Measurements from ENCODE around the gene SIK3.

SIK3 gene

DNA sequence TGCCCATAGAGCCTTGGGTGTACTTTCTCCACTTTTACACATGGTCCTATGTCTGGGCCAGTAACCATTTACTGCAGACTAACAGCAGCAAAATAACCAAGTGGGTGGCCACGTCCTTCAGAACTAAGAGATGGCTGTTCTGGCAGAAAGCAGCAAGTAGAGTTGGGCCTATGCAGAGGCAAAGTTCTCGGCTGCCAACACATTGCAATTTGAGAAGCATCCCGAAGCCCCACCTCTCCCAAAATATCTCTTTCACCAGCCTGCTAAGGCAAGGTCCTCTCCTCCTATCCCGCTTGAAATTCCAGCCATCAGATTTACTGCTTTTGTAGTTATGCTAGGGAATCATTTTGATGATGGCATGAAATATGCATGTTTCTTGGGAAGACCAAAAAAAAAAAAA is 142.3 kb downstream of the SIK3 start:
- no peak for DNase-seq

DNA sequence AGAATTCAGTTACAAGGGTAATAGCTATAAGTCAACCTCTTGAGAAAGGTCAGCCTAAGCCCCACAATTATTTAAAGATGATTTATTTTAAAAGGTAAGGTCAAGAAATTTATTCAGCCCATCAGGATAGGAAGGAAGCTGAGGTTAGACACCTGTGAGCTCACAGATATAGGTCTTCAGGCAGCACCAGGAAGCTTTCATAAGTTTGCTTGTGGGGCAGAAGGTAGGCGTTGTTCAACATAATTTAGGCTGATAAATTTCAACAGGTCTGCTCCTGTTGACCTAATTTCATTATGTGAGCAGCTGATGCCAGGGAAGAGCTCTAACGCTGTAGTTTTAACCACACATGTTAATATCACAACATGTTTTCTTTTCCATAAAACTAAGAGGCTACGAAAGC is 142.7 kb downstream of the SIK3 start:
- DNase-seq, result no peak

DNA sequence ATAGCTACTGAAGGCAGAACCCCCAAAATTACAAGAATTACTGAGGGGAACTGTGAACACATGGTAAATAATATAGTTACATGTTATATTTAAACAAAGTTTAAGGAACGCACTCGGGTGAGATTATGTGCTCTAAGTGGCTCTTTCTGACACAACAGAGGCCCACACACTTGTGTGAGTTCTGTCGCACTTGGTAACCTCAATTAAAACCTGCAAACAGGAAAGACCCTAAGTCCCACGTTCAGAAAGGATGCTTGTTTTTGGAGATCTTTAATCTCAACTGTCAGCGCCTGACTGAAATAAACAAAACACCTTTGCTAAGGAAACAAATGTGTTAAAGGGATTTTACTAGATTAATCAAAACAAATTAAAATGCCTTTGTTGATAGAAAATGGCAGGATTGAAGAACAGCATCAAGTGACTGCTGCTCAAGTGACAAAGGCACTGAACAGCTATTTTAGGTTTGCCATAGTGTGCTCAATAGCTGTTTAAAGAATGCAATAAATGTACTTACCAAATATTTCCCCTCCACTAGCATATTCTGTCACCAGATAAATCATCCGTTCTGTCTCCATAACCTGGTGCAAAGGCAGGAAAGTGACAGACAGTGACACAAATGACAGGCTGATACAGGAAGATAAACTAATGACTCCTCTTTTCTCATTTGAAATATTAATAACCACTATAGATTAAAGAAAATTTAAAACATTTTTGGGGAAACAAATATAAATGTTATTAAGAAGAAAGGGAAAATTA is 144.5 kb downstream of the SIK3 start:
- DNase-seq, result no peak

DNA sequence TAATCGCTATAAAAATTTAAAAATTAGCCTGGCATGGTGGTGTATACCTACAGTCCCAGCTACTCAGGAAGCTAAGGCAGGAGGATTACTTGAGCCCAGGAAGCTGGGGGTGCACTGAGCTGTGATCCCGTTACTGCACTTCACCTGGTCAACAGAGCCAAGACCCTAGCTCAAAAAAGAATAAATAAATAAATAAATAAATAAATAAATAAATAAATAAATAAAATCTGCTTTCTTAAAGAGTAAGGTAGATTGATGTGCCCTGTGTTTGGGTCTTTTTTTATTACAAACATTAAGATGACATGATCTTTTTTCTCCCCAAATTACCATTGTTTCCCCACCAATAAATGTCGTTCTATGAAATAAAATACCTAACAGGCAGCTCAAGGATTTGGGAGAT is 146.5 kb downstream of the SIK3 start:
- DNase-seq, result no peak

DNA sequence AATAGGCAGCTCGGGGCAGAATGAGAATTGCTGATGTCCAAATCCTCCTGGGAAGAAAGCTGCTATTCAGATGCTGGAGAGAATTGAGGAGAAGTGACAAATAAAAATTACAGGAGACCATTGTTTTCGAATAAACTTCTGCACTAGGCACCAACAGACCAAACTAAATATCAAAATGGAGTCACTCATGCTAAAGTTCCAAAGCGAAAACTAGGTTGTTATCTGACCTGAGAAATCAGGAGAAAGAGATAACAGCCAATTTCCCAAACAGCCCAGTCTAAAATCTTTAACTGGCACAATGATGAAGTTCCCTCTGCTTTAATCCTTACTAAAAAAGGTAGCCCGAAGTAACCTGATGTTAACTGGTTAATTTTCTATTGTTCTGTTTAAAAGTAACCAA is 148.0 kb downstream of the SIK3 start:
- DNase-seq, result no peak

DNA sequence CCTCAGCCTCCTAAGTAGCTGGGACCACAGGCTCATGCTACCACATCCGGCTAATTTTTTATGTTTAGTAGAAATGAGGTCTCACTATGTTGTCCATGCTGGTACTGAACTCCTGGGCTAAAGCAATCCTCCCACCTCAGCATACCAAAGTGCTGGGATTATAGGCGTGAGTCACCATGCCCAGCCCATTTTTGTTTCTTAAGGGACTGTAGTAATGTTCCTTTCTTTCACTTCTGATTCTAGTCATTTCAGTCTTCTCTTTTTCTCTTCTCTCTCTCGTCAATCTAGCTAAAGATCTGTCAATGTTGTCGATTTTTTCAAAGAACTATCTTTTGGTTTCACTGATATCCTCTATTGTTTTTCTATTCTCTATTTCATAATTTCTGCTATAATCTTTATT is 149.8 kb downstream of the SIK3 start:
- DNase-seq, result no peak

DNA sequence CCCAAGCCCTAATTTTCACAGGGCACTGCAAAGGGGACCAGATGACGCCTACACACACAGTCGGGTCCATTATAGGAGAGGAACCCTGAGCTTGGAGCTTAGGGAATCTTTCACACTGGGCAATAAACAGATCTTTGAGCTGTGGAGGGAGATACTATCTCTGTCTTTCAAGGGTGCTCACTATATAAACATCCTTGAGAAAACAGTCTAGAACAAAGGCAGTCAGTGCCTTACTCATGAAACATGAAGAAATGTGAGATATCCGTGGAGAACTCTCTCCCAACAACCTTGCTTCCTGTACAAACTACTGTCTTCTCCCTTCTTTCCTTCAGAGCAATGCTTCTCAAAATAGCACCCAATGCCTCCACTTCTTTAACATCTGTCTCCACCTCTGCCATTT is 151.8 kb downstream of the SIK3 start:
- no peak for DNase-seq

DNA sequence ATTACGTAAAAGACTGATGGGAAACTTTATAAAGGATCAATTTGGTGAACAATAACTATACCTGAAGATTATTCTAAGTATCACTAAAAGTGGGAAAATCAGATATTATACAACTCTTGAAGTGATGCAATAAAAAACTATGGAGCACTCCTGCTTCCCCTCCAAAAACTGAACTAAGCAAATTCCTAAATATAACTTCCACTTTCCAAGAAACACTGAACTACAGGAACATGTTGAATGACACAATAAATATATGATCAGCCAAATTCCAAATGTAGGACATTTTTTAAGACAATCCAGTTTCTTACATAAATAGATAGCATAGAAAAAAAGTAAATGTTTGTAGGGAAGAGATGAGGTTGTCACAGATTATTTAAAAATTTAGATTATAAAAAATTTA is 158.7 kb downstream of the SIK3 start:
- DNase-seq, result no peak

DNA sequence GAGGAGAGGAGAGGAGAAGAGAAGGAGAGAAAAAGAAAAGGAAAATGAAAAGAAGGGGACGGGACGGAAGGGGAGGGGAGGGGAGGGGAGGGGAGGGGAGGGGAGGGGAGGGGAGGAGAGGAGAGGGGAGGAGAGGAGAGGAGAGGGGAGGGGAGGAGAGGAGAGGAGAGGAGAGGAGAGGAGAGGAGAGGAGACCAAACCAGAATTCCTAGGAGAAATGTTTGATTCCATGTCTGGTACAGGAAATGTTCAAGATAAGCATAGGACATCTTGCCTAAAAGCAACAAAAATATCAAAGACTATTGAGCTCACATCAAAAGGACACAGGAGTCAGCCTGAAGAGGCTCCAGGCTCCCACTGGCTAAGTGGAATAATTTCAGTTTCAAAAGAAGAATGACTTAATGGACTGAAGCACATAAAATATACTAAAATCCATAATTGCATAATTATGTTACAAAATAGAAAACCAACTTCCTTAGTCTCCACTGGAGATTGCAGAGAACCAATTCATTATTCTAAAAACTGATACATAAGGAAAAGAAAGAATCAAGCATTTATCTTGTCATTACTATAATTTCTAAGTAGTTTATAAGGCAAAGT is 159.7 kb downstream of the SIK3 start:
- DNase-seq, result no peak

DNA sequence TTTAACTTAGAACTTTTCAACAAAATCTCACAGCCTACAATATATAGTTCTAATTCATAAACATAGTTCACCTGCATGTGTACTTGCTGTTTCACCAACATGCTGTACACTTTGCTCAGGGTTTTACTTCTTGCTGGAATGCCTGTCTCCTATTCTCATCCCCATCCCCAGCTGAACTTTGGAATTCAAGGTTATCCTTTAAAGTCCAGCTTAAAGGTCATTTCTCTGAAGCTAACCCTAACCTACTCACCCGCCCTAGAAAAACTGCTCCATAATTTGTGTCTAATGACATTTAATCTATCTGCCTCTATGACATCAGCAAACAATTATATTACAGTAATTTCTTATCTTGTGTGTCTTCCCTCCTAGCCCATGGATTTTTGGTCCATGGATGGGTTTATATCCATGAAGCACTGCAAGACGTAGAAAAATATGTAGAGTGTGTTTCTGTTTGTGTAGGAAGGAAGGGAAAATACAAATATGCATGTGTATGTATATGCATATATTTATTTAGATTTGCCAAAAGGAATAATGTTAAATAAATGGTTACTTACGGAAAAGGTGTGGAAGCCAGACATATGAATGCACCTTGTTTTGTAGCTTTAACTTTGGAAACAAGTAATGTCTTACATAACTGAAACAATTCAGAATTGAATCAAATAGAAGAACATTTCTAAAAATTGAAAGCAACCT is 161.3 kb downstream of the SIK3 start:
- no peak for DNase-seq

DNA sequence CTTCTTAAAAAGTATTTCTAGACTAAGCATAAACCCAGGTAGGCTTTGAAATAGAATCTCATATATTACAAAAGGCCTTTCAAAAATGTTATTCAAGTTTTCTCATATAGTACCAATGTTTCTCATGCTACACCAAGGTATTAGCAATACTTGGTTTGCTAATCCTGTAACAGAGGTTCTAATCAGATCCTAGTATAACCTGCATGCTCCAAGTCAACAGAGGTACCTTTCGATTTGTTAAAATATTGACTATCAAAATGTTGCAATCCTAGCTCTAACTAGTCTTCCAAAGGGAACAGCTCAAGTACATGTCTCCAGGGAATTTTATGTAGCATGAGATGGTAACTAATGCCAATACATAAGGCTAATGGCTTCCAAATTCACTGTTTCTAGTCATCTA is 162.7 kb downstream of the SIK3 start:
- DNase-seq, result no peak

DNA sequence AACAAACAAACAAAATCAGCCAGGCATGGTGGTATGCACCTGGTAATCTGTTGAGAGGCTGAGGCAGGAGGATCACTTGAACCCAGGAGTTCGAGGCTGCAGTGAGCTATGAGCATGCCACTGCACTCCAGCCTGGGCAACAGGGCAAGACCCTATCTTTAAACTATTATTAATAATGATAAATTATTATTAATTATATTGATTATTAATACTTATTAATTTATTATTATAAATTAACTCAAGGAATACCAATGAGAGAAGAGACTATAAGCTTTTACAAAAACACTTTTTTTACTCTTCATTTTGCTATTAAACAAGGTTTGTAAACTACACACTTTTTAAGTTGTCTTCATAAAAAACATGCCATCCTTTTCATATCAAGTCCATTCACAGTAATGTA is 163.1 kb downstream of the SIK3 start:
- DNase-seq, result no peak

DNA sequence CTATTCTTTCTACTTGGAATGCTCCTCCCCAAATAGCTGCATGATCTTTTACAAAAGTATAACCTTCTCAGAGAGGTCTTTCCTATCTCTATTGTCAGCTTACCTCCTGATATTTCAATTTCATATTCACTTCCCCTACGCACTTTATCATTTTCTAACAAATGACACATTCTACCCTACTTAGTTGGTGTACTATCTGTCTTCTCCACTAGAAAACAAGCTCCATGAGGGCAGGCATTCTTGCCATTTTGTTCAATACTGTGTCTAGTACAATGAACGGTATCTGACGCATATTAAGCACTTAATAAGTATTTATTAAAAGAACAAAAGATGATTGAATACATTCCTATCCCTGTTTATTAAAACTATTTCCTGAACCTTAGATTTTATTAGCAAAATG is 164.3 kb downstream of the SIK3 start:
- DNase-seq, result no peak

DNA sequence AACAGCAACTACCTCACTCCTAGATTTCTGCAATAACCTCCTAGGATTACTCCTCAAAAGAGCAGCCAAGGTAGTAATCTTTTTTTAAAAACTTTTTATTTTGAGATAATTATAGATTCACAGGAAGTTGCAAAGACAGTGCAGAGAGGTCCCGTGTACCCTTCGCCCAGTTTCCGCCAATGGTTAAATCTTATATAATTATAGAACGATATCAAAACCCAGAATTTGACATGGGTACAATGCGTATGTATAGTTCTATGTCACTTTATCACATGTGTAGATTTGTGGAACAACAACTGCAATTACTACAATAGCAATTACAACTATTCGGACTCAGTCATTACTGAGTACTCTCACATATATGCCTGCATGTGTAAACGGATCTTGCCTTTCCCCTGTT is 166.0 kb downstream of the SIK3 start:
- DNase-seq, result no peak

DNA sequence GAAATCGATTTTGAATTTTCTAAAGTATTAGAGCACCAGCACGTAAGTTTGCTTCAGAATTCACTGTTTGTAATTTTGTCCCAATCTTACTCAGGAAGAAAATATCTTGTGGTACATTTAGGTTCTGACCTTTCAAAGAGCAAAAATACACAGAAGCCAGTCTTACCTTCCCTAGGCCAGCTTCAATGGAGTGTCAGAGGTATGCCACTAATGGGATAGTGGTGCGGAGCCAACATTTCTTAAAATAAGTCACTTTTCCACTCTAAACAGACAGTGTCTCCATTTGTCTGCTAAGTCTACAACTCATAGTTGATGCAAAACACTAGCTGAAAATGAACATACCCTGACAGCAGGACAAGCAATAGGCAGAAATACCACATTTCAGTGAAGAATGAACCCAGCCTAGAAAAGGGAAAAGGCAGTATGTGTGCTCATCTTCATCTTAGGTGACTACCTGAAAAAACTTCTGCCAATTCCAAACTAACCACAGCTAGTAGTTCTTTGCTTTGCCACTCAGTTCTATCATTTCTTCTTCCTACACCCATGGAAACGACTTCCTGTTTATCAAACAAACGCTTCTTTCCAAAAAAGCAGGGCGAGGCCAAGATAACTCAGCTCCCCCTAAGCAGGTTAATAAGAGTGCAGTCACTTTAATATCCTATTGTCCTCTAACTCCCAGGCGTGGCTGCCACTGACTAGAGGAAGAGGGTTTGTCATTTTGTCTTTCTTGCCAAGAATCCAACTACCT is 166.8 kb downstream of the SIK3 start:
- DNase-seq, result no peak

DNA sequence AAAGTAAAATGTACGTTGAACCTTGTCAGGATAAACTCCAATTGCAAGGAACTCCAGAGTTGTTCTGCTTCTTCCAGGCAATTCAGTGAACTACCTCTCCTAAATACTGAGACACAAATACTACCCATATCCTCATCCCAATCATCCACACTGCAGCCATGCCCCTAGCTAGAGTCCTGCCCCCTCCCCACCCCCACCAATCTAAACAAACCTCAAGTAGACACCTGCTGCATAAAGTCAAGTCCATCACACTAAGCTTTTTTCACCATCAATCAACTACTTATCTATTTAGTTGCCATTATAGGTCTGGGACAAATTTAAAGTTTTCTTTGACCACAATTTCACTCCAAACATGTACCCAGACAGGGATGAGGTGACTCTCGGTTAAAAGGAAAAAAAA is 167.6 kb downstream of the SIK3 start:
- no peak for DNase-seq

DNA sequence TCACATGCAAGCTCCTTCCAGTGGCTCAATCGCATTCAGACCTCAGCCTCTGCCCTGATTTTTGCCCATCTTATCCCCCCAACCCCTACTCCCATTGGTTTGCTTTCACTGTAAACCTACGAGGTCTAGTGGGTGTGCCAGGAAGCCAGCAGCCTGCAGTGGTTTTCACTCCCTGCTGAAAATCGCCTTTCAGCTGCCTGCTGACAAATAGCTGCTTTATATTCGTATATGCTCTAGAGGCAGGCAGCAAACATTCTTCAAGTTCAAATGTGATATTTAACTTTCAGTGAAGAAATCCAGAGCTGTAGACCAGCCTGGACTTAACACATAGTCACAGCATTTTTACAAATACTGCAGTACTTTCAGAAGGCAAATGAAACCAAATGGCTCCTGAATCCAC is 168.1 kb downstream of the SIK3 start:
- DNase-seq, result no peak

DNA sequence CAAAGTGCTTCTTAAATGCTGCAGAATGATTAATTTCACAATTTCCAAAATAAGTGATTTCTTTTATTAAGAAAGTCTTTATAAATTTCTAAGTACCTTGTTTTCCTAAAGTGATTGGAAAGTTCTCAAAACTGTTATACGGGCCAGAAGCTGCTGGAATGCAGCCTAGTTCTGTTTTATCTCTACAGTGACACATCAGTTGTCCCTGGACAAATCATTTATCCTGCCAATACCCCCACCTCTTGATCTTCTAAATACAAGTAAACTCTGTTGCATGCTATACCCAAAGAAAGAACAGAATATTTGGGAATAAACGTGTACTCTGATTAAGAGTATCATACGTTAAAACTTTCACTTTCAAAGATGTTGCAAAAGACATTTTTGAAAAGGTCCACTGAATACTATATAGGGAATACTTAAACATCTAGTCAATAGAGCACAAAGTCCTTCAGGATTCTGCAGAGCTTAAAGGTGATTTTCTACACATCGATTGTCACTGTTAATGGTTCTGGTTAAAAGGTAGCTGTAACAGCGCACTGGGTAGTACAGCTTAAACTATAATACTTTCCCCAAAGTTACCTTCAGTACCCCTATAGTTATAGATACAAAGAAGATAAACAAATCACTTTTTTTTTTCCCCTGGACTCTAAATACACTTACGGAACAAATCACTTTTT is 168.7 kb downstream of the SIK3 start:
- DNase-seq, result no peak

DNA sequence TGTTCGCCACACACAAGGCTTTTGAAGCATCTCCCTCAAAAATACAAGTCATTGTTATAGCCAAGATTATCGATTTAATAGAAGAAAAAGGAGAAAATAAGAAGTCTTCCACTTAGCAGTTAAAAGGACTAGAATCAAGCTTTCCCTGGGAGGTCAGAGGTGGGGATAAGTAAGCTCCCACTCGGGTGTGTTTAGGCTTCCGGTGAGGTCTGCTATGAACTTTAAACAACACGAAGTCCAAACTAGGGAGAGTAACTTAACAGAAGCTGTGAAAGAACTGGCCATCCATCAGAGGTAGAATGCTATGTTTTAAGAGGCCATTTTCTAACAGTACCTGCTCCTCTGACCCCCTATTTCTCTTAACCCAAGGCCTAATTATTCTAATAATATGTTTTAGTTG is 169.4 kb downstream of the SIK3 start:
- no peak for DNase-seq

DNA sequence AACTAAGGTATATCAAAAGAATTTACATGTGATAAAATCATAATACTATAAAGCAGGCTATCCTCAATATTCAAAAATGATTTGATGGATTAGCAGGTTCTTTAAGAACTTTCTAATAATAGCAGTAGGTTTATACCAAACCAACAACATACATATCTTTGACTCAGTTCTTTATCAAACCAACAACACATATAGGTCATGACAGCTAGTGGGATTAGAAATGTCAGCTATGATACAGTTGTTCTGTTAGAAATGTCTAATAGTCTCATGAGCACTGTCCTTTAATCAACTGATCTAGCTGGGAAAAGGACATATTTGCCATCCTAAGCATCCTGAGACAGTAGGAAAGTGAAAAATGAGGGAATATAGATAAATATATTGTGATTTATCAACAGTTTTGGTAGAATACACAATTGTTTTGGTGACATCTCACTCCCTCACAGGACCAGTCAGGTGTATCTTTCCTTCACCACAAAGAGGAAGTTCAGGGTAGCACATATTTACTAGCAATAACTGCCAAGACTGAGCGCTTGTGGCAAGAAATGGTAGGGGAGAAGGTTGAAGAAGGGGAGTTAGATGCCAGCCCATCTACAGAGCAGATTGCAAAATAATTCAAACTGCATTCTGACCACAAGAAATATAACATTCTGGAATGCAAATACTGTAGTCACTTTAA is 170.0 kb downstream of the SIK3 start:
- no peak for DNase-seq

DNA sequence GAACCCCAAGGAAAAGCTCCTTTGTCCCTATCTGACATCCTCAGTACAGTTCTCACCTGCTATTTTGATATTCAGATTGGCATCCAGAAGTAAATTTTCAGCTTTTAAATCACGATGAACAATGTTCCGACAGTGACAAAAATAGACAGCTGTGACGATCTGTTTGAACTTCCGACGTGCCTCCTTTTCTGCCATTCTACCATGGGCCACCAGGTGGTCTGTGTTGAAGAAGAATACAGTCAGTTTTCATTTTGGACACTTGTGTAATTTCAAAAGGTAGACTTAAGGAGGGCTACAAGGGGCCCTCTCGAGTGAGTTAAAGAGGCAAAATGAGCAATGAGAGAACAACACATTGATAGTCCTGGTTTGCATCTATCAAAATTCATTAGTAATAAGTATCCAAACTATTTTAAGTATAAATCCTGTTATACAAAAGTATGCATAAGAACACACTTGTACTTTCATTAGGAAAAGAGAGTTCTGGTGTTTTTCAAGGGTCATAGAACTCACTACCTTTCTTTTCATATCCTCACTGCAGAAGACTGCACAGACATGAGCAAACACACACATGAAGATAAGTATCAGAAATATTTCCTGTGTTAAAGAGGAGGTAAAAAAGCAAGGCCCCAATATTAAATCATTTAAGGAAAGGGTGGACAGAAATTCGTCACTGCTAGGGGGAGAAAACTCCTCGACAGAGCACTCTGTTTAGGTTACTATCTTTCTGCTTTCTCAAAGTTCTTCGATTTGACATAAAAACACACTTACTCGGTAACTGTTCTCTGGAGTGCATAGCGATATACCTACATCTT is 170.9 kb downstream of the SIK3 start:
- no peak for DNase-seq

DNA sequence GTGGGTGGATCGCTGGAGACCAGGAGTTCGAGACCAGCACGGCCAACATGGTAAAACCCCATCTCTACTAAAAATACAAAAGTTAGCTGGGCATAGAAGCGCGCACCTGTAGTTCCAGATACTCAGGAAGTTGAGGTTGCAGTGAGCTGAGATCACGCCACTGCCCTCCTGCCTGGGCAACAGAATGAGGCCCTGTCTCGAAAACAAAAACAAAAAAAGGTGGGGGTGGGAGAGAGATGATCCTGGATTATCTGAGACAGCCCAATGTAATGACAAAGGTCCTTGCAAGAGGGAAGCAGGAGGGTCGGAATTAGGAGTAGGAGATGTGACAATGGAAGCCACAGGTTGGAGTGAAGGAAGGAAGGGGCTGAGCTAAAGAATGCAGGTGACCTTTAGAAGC is 173.2 kb downstream of the SIK3 start:
- no peak for DNase-seq
